GM12865 (cell line): Measurements from ENCODE around the gene MYT1.

ENCODE experiments used
- DNase-seq: peaks from one replicate; pipeline ENCODE4 v3.0.0; 2010; ENCODE audit warnings: low read depth
- H3K4me3 ChIP-seq: 2 replicates; pipeline ENCODE4 v1.5.1; 2011; ENCODE audit warnings: mild to moderate bottlenecking, low read depth, low read length, control low read depth
- TF ChIP-seq, protein P1 (sequence below): IDR thresholded peaks from 2 replicates; pipeline ENCODE4 v1.5.1; 2011; ENCODE audit warnings: low read length, control low read depth, low read depth, inconsistent platforms; ENCODE audit not compliant: insufficient read depth; ENCODE audit errors: missing control alignments

MYT1 gene

DNA sequence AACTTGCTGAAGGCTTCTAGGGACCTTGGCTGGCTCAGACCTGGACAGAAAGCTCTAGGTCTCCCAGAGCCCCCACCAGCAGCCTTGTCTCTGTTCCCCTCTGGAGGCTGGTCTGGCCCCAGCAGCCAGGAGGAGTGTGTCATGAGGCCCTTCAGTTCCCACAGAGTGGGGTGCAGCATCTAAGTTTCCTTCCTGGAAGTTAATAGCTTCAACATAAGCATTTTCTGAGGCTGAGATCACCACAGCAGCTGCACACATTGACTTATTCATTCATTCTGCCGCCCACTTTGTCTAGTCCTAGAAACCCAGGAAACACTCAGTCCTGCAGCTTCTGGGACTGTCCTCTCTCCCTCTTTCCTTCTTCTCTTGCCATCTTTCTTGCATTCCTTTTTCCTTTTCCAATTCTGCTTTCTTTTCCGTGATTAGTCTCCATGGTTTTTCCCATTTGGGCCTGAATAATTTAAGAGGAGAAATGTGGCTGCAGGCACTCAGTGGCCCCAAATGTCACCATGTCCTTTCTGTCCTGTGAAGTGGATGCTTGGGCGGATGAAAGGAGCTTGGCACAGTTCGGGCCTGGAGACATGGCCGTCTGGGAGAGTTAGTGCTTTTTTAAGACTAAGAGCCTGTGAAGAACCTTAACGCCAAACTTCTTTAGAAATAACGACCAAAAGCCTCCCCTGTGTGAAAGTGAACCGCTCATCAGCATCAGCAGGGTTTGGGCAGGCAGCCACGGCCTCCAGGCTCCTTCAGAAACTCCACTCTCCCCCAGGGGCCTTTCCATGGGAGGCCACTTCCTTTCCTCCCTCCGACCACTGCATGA is 60.3 kb downstream of the MYT1 start:
- no peak overlapping the region for H3K4me3 ChIP-seq
- no peak for DNase-seq
- TF ChIP-seq, protein P1, sequence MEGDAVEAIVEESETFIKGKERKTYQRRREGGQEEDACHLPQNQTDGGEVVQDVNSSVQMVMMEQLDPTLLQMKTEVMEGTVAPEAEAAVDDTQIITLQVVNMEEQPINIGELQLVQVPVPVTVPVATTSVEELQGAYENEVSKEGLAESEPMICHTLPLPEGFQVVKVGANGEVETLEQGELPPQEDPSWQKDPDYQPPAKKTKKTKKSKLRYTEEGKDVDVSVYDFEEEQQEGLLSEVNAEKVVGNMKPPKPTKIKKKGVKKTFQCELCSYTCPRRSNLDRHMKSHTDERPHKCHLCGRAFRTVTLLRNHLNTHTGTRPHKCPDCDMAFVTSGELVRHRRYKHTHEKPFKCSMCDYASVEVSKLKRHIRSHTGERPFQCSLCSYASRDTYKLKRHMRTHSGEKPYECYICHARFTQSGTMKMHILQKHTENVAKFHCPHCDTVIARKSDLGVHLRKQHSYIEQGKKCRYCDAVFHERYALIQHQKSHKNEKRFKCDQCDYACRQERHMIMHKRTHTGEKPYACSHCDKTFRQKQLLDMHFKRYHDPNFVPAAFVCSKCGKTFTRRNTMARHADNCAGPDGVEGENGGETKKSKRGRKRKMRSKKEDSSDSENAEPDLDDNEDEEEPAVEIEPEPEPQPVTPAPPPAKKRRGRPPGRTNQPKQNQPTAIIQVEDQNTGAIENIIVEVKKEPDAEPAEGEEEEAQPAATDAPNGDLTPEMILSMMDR, result no peak

DNA sequence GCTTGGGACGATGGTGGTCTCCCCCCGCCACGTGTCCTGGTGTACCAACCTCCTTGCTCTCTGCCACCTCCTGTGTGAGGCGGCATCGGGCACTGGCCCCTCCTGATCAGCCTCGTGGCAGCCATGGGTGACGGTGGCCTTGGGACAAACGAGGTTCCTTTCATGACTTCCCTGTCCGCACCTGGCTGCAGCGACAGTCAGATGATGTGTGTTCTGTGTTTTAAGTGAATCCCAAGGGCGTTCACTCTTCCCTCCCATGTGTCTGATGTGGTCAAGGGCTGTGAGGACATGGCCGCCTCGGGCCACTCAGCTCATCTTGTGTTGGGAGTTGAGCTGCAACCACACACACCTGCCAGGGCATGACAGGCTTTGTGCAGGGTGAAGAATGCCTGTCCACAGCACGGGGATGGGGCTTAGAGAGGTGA is 60.9 kb downstream of the MYT1 start:
- TF ChIP-seq, protein P1, result no peak

GRCh38 chr20:64225828-64226598 is 61.8 kb downstream of the MYT1 start:
- no peak overlapping the region for H3K4me3 ChIP-seq

More for the DNA sequence above, 60.9 kb downstream of the MYT1 start:
- no peak overlapping the region for H3K4me3 ChIP-seq
- DNase-seq, result no peak

GRCh38 chr20:64226686-64227580 is 62.7 kb downstream of the MYT1 start:
- TF ChIP-seq, protein P1, result no peak
- DNase-seq, result no peak
- no peak overlapping the region for H3K4me3 ChIP-seq

More at GRCh38 chr20:64225828-64226598, 61.8 kb downstream of the MYT1 start:
- TF ChIP-seq, protein P1, result no peak
- DNase-seq, result no peak

DNA sequence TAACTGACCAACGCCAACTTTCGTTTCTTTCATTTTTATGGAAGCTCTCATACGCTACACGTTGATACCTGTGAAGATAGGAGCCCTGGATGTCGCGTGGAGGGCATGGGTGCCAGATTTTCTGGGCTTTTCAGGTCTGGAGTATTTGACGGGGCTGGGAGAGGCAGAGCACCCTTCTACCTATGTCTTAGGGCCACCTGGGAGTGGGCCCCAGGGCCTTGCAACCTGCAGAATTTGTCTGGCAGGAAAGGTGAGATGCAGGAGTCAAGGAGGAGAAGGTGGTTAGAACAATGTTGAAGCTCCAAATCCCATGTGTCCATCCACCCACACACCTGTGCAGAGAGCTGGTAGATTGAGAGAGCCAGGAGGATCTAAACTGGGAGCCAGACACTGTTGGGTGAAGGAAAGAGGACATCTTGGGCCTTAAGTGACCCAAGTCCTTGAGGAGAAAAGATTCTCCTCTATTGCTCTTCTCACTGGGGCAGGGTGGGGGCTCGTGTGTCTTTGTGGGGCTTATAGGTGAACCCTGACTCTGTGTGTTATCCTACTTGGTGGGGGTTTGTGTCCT is 63.9 kb downstream of the MYT1 start:
- DNase-seq, result no peak
- TF ChIP-seq, protein P1, result no peak
- H3K4me3 ChIP-seq, result no peak overlapping the region
